Endothelial cell of umbilical vein (primary cell): Measurements from ENCODE around the gene NTNG1. TPM values are rescaled to one million over a fixed set of nuclear protein-coding genes. Genes with fewer than 3 reads are reported as not detected.
"Not testable (repeated sequence)": the region's sequence is repeated elsewhere in the genome, so short reads cannot be mapped to it uniquely, and the experiment has no call there.

ENCODE experiments used
- BruUV-seq: library from RNA; stranded (reverse); fragments of 400-500 nt; replicated peaks from 2 replicates; lab custom pipeline; 2021; lab: Mats Ljungman, UMichigan
- CTCF ChIA-PET: fragments of 300-600, 350-600 bp; sonication (Branson Sonifier 250); formaldehyde crosslinking; loops from one replicate; lab custom pipeline; 2021; ENCODE audit warnings: antibody characterized with exemption, inconsistent platforms; lab: Charles Lee
- POLR2A ChIA-PET: fragments of 300-600, 350-600 bp; sonication (Branson Sonifier 250); formaldehyde crosslinking; loops from one replicate; lab custom pipeline; 2021; ENCODE audit warnings: antibody characterized with exemption, inconsistent platforms; lab: Charles Lee
- DNase-seq: peaks from one replicate; pipeline ENCODE4 v3.0.0-alpha.2; 2011; ENCODE audit warnings: low read depth, low spot score
- FAIRE-seq: peaks from 2 replicates; lab custom pipeline; 2011; peaks lifted over from hg19 to GRCh38; lab: Jason Lieb, UNC
- H2AFZ ChIP-seq: 2 replicates; pipeline ENCODE4 v1.6.0; 2012; ENCODE audit warnings: low read depth, low read length, control low read depth, inconsistent platforms
- H3K27ac ChIP-seq: 2 replicates; pipeline ENCODE4 v1.5.1; 2011; ENCODE audit warnings: low read depth, mild to moderate bottlenecking, control low read depth, low read length, moderate library complexity; ENCODE audit not compliant: insufficient read depth
- H3K27me3 ChIP-seq, 2 experiments: 2 replicates each; pipeline versions ENCODE4 v1.6.0 to v1.6.1; 2011; ENCODE audit warnings: low read length in 2 of 2, mixed read lengths in 1 of 2; ENCODE audit not compliant: control insufficient read depth in 2 of 2, insufficient read depth in 2 of 2
- H3K36me3 ChIP-seq, 2 experiments: 2 replicates in 1 of 2; 3 replicates in 1 of 2; pipeline ENCODE4 v1.5.1; 2011; ENCODE audit warnings: low read length in 2 of 2, mild to moderate bottlenecking in 1 of 2, moderate library complexity in 1 of 2; ENCODE audit not compliant: control insufficient read depth in 2 of 2, insufficient read depth in 2 of 2; ENCODE audit errors: extremely low read depth in 1 of 2
- H3K4me1 ChIP-seq: 3 replicates; pipeline ENCODE4 v1.5.1; 2011; ENCODE audit warnings: mild to moderate bottlenecking, low read length; ENCODE audit not compliant: control insufficient read depth, insufficient read depth; ENCODE audit errors: extremely low read depth
- H3K4me2 ChIP-seq: 2 replicates; pipeline ENCODE4 v1.6.1; 2011; ENCODE audit warnings: low read length, control low read depth, mixed read lengths; ENCODE audit not compliant: insufficient read depth
- H3K4me3 ChIP-seq, 3 experiments: fragments of 200-600 bp in 1 of 3; sonication (generic), shearing (Covaris generic) in 1 of 3; replicated peaks in 1 of 3; 2 replicates each; pipeline ENCODE4 v1.5.1; 2011 to 2016; ENCODE audit warnings: control low read depth in 3 of 3, low read length in 3 of 3, mild to moderate bottlenecking in 2 of 3, inconsistent platforms in 1 of 3, low read depth in 1 of 3, moderate library complexity in 1 of 3; ENCODE audit not compliant: insufficient read depth in 1 of 3
- H3K79me2 ChIP-seq: 2 replicates; pipeline ENCODE4 v1.6.0; 2012; ENCODE audit warnings: low read length, inconsistent platforms; ENCODE audit not compliant: control insufficient read depth, insufficient read depth
- H3K9ac ChIP-seq: replicated peaks from 2 replicates; pipeline ENCODE3; 2011; ENCODE audit warnings: low read length, control low read depth; ENCODE audit not compliant: insufficient read depth; ENCODE audit errors: extremely low read depth
- H3K9me1 ChIP-seq: replicated peaks from 3 replicates; pipeline ENCODE4 v1.6.0; 2011; ENCODE audit warnings: mild to moderate bottlenecking, low read length; ENCODE audit not compliant: control insufficient read depth, insufficient read depth; ENCODE audit errors: extremely low read depth
- H3K9me3 ChIP-seq: replicated peaks from 2 replicates; pipeline ENCODE4 v1.5.1; 2012; ENCODE audit warnings: low read length, inconsistent platforms; ENCODE audit not compliant: control insufficient read depth, insufficient read depth
- H4K20me1 ChIP-seq: replicated peaks from 2 replicates; pipeline ENCODE3; 2011; ENCODE audit warnings: mild to moderate bottlenecking, low read length; ENCODE audit not compliant: control insufficient read depth, insufficient read depth; ENCODE audit errors: extremely low read depth
- EZH2 ChIP-seq: IDR thresholded peaks from 2 replicates; pipeline ENCODE4 v1.6.1; 2012; ENCODE audit warnings: borderline replicate concordance, low read depth, mild to moderate bottlenecking, moderate library complexity, low read length, inconsistent platforms; ENCODE audit not compliant: severe bottlenecking
- FOS ChIP-seq: IDR thresholded peaks from 2 replicates; pipeline ENCODE4 v1.6.1; 2011; ENCODE audit warnings: mild to moderate bottlenecking, low read length, moderate library complexity, borderline replicate concordance; ENCODE audit not compliant: insufficient read depth
- GATA2 ChIP-seq: IDR thresholded peaks from 2 replicates; pipeline ENCODE4 v1.7.0; 2011; ENCODE audit warnings: low read depth, mild to moderate bottlenecking, moderate library complexity, mixed read lengths, low read length; ENCODE audit not compliant: insufficient read length, insufficient read depth
- JUN ChIP-seq: IDR thresholded peaks from 2 replicates; pipeline ENCODE4 v1.6.1; 2011; ENCODE audit warnings: borderline replicate concordance, low read depth; ENCODE audit not compliant: insufficient read length, insufficient read depth
- MYC ChIP-seq: IDR thresholded peaks from one replicate; pipeline ENCODE4 v1.6.1; 2011; ENCODE audit warnings: mild to moderate bottlenecking, low read depth, low read length
- POLR2A ChIP-seq: IDR thresholded peaks from 2 replicates; pipeline ENCODE4 v1.6.1; 2012; ENCODE audit warnings: low read depth, mild to moderate bottlenecking, control low read depth, low read length
- POLR2AphosphoS5 ChIP-seq: IDR thresholded peaks from 2 replicates; pipeline ENCODE4 v1.6.1; 2012; ENCODE audit warnings: low read depth, mild to moderate bottlenecking, control low read depth, low read length, moderate library complexity; ENCODE audit not compliant: insufficient read depth
- dilution Hi-C: fragments of 300-500 bp; cut with MboI; formaldehyde crosslinking; loops from one replicate; pipeline ENCODE4 v1.15.0; 2019; ENCODE audit warnings: low sequenced_read_pairs; ENCODE audit not compliant: extremely low pct_ligation_motif_present
- intact Hi-C: fragments of 100-400 bp; cut with micrococcal nuclease; formaldehyde crosslinking; loops from one replicate; pipeline ENCODE4 v1.10.0; 2022
- polyA plus RNA-seq, 4 experiments: library from polyadenylated mRNA; depleted of rRNA in 3 of 4; stranded (reverse) in 3 of 4; unstranded in 1 of 4; fragments of >200 nt; gene quantifications; 2 replicates each; pipeline versions ENCODE4 v1.2.1 to v1.2.3, GENCODE V29; 2011 to 2012; ENCODE audit warnings: missing spikeins in 1 of 4
- total RNA-seq: library from RNA; stranded (reverse); gene quantifications from 2 replicates; pipeline ENCODE4 v1.2.3, GENCODE V29; 2021
- TF ChIP-seq, protein P1 (sequence below), 2 donors: IDR thresholded peaks; 1 replicate in 1 of 2; 2 replicates in 1 of 2; pipeline ENCODE4 v1.5.1; 2011; ENCODE audit warnings: low read length in 2 of 2, mild to moderate bottlenecking in 2 of 2, moderate library complexity in 2 of 2, control low read depth in 1 of 2, inconsistent platforms in 1 of 2, low read depth in 1 of 2; ENCODE audit not compliant: insufficient read depth in 1 of 2; ENCODE audit errors: extremely low read depth in 1 of 2
- TF ChIP-seq, protein P2 (sequence below): IDR thresholded peaks from 2 replicates; pipeline ENCODE4 v1.6.1; 2011; ENCODE audit not compliant: insufficient read depth, insufficient read length

The NTNG1 gene
- total and polyA plus RNA-seq, 2 donors (not counting 3 experiments of a cell fraction or from before 2014, with no cell fraction given) = not detected

- no peaks in the 10 kb centered on the region for H4K20me1 ChIP-seq
- intact Hi-C loops (no loop called here), dilution Hi-C loops (no loop called here)
- H3K4me3 ChIP-seq = no peak overlapping the region
- no peaks in the 10 kb centered on the region for H3K79me2 ChIP-seq
- H3K36me3 ChIP-seq = no peaks in the 10 kb centered on the region
- DNase-seq (no peak), FAIRE-seq (no peak)
- no peaks in the 10 kb centered on the region for H3K4me1 ChIP-seq
- H3K4me2 ChIP-seq = no peak overlapping the region
- no peak overlapping the region for H2AFZ ChIP-seq
- ChIA-PET POLR2A (no interaction called here), CTCF (no interaction called here)
- no TSS peak for BruUV-seq
- H3K9me3 ChIP-seq = no peaks in the 10 kb centered on the region
- H3K9ac ChIP-seq = no peak overlapping the region
- no peaks in the 10 kb centered on the region for H3K27me3 ChIP-seq
- TF ChIP-seq POLR2A (no peak), EZH2 (no peak), MYC (no peak), POLR2AphosphoS5 (no peak), FOS (no peak), JUN (no peak), GATA2 (no peak)
- TF ChIP-seq, protein P1, sequence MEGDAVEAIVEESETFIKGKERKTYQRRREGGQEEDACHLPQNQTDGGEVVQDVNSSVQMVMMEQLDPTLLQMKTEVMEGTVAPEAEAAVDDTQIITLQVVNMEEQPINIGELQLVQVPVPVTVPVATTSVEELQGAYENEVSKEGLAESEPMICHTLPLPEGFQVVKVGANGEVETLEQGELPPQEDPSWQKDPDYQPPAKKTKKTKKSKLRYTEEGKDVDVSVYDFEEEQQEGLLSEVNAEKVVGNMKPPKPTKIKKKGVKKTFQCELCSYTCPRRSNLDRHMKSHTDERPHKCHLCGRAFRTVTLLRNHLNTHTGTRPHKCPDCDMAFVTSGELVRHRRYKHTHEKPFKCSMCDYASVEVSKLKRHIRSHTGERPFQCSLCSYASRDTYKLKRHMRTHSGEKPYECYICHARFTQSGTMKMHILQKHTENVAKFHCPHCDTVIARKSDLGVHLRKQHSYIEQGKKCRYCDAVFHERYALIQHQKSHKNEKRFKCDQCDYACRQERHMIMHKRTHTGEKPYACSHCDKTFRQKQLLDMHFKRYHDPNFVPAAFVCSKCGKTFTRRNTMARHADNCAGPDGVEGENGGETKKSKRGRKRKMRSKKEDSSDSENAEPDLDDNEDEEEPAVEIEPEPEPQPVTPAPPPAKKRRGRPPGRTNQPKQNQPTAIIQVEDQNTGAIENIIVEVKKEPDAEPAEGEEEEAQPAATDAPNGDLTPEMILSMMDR (IDR thresholded peaks at IDR 0.05; ENCODE audit: extremely low read depth in 1 of 2, insufficient read depth in 1 of 2, low read depth in 1 of 2, low read length in 2 of 2) = no peak
- TF ChIP-seq, protein P2, sequence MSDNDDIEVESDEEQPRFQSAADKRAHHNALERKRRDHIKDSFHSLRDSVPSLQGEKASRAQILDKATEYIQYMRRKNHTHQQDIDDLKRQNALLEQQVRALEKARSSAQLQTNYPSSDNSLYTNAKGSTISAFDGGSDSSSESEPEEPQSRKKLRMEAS = no peak
- H3K27ac ChIP-seq = no peak overlapping the region
- no peaks in the 10 kb centered on the region for H3K9me1 ChIP-seq
Measured at GRCh38 chr1:107091418-107091817, 49.4 kb upstream of the NTNG1 start.

DNA sequence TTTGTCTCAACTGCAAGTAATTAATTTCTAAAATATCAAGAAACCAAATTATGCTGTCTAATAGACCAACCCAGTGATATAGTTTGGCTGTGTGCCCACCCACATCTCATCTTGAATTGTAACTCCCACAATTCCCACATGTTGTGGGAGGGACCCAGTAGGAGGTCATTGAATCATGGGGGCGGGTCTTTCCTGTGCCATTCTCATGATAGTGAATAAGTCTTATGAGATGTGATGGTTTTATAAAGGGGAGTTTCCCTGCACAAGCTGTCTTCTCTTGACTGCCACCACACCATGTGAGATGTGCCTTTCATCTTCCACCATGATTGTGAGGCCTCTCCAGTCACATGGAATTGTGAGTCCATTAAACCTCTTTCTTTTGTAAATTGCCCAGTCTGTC is 47.4 kb upstream of the NTNG1 start:
- H3K9ac ChIP-seq = not testable (repeated sequence)

More for the DNA sequence above, 47.4 kb upstream of the NTNG1 start:
- H3K36me3 ChIP-seq, FAIRE-seq, H3K4me1 ChIP-seq, H3K4me3 ChIP-seq, POLR2A ChIA-PET, dilution Hi-C loops, H3K9me3 ChIP-seq, CTCF ChIA-PET, H3K9me1 ChIP-seq, H3K27ac ChIP-seq, H3K27me3 ChIP-seq, BruUV-seq, H4K20me1 ChIP-seq, DNase-seq, intact Hi-C loops, H3K4me2 ChIP-seq, H3K79me2 ChIP-seq, H2AFZ ChIP-seq: not testable (repeated sequence)
